UCSD-AML1 (cell line): ENCODE results near the gene SHF.
"Not testable (repeated sequence)": the region's sequence is repeated elsewhere in the genome, so short reads cannot be mapped to it uniquely, and the experiment has no call there.

Experiments
- DNase-seq: peaks from one replicate; lab custom pipeline; 2025; ENCODE audit not compliant: unreplicated experiment; lab: John Stamatoyannopoulos, UW

Gene SHF

GRCh38 chr15:45187894-45188830, at the start of gene SHF:
SHF (minus strand) TSS chr15:45187966; CDS start chr15:45187951, 15 bp downstream.
- DNase-seq = peak; percentile 39

- DNase-seq = not testable (repeated sequence)
These were observed 49.0 kb upstream of the SHF start for GRCh38 chr15:45236806-45237205.

- no peak for DNase-seq
These were observed 46.9 kb upstream of the SHF start for GRCh38 chr15:45234562-45235235.

GRCh38 chr15:45231864-45232562, 44.2 kb upstream of the SHF start:
- DNase-seq = no peak

- DNase-seq = no peak
These were observed 43.4 kb upstream of the SHF start for GRCh38 chr15:45231132-45231531.

- no peak for DNase-seq
These were observed 42.6 kb upstream of the SHF start for GRCh38 chr15:45230245-45230965.

GRCh38 chr15:45228931-45229330, 41.2 kb upstream of the SHF start:
- DNase-seq = no peak

- DNase-seq = no peak
These were observed 37.9 kb upstream of the SHF start for GRCh38 chr15:45225506-45226273.

- DNase-seq = no peak
These were observed 37.0 kb upstream of the SHF start for GRCh38 chr15:45224621-45225217.

- no peak for DNase-seq
These were observed 34.2 kb upstream of the SHF start for GRCh38 chr15:45221967-45222366.

GRCh38 chr15:45221053-45221599, 33.4 kb upstream of the SHF start:
- DNase-seq = no peak

GRCh38 chr15:45212493-45212892, 24.7 kb upstream of the SHF start:
- DNase-seq = no peak

GRCh38 chr15:45205192-45205591, 17.4 kb upstream of the SHF start:
- peak; percentile 36 for DNase-seq

GRCh38 chr15:45203182-45203581, 15.4 kb upstream of the SHF start:
- DNase-seq = no peak

- DNase-seq = no peak
These were observed 14.1 kb upstream of the SHF start for GRCh38 chr15:45201869-45202268.

- no peak for DNase-seq
These were observed 13.7 kb upstream of the SHF start for GRCh38 chr15:45201557-45201859.

- DNase-seq = peak; percentile 90
These were observed 13.2 kb upstream of the SHF start for GRCh38 chr15:45200799-45201556.

- DNase-seq = peak; percentile 95
These were observed 12.4 kb upstream of the SHF start for GRCh38 chr15:45200001-45200798.
